Bronchial epithelial cell (primary cell): ENCODE results near the gene SLC18B1. TPM values are rescaled to one million over a fixed set of nuclear protein-coding genes. Genes with fewer than 3 reads are reported as not detected.

Source experiments
- DNase-seq: peaks from one replicate; pipeline ENCODE4 v3.0.0-alpha.2; 2010; ENCODE audit warnings: low read depth
- FAIRE-seq: peaks from 2 replicates; lab custom pipeline; 2011; peaks lifted over from hg19 to GRCh38; lab: Jason Lieb, UNC
- H3K27me3 ChIP-seq: 2 replicates; pipeline ENCODE4 v1.5.1; 2011; ENCODE audit warnings: low read length; ENCODE audit not compliant: control insufficient read depth, insufficient read depth
- H3K36me3 ChIP-seq: 2 replicates; pipeline ENCODE4 v1.5.1; 2011; ENCODE audit warnings: low read length; ENCODE audit not compliant: control insufficient read depth, insufficient read depth
- H3K4me3 ChIP-seq: 2 replicates; pipeline ENCODE4 v1.5.1; 2011; ENCODE audit warnings: mild to moderate bottlenecking, low read depth, low read length, control low read depth
- total RNA-seq: library from RNA; depleted of rRNA; stranded (reverse); fragments of >200 nt; gene quantifications from 2 replicates; pipeline ENCODE4 v1.2.1, GENCODE V29; 2014
- TF ChIP-seq, protein P1 (sequence below): IDR thresholded peaks from 2 replicates; pipeline ENCODE4 v1.5.1; 2011; ENCODE audit warnings: mild to moderate bottlenecking, moderate library complexity, low read length, control low read depth, inconsistent platforms; ENCODE audit not compliant: insufficient read depth, severe bottlenecking

SLC18B1 gene
- total RNA-seq, 1 donor from 2014 or later: 17.1 TPM

DNA sequence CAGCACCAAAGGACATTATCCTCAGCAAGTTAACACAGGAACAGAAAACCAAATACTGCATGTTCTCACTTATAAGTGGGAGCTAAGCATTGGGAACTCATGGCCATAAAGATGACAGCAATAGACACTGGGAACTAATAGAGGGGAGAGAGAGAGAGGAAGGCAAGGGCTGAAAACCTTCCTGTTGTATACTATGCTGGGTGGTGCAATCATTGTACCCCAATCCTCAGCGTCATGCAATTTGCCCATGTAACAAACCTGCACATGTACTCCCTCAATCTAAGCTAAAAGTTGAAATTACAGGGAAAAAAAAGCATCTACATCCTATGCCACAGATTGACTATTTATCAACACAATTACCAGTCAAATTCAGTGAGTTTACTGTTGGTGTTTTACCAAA lies 64.6 kb downstream of the SLC18B1 start:
- DNase-seq: peak; percentile 69
- TF ChIP-seq, protein P1, sequence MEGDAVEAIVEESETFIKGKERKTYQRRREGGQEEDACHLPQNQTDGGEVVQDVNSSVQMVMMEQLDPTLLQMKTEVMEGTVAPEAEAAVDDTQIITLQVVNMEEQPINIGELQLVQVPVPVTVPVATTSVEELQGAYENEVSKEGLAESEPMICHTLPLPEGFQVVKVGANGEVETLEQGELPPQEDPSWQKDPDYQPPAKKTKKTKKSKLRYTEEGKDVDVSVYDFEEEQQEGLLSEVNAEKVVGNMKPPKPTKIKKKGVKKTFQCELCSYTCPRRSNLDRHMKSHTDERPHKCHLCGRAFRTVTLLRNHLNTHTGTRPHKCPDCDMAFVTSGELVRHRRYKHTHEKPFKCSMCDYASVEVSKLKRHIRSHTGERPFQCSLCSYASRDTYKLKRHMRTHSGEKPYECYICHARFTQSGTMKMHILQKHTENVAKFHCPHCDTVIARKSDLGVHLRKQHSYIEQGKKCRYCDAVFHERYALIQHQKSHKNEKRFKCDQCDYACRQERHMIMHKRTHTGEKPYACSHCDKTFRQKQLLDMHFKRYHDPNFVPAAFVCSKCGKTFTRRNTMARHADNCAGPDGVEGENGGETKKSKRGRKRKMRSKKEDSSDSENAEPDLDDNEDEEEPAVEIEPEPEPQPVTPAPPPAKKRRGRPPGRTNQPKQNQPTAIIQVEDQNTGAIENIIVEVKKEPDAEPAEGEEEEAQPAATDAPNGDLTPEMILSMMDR: no peak
- Histone ChIP-seq H3K27me3 (no peaks in the 10 kb centered on the region), H3K36me3 (no peaks in the 10 kb centered on the region), H3K4me3 (no peak overlapping the region)
- no peak for FAIRE-seq

DNA sequence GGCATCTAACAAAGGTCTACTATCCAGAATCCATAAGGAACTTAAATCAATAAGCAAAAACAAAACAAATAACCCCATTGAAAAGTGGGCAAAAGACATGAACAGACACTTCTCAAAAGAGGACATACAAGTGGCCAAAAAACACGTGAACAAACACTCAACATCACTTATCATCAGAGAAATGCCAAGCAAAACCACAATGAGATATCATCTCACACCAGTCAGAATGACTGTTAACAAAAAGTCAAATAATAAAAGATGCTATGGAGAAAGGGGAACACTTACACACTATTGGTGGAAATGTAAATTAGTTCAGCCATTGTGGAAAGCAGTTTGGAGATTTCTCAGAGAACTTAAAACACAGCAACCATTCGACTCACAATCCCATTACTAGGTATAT lies 65.2 kb downstream of the SLC18B1 start:
- H3K27me3 ChIP-seq: no peaks in the 10 kb centered on the region
- TF ChIP-seq, protein P1: no peak
- H3K36me3 ChIP-seq: no peaks in the 10 kb centered on the region
- no peak for FAIRE-seq
- DNase-seq: no peak
- H3K4me3 ChIP-seq: no peak overlapping the region

DNA sequence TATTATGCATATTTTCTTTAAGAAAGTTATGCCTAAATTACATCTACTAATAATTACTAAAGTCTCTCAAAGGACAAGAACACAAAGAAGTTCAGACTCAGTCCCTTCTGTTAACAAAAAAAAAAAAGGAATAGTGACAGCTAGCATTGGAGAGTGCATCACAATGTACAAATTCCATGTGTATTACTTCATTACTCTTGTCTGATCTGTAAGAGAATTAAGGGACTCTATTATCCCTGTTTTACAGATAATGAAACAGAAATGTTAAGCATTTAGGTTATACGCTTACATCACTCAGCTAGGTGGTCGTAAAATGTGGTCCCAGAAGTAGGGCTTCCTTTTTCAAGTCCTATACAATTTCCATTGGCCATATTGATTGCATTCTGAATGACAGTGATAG lies 67.4 kb downstream of the SLC18B1 start:
- no peaks in the 10 kb centered on the region for H3K36me3 ChIP-seq
- no peak overlapping the region for H3K4me3 ChIP-seq
- TF ChIP-seq, protein P1: no peak
- no peaks in the 10 kb centered on the region for H3K27me3 ChIP-seq
- DNase-seq (peak; percentile 45), FAIRE-seq (no peak)

DNA sequence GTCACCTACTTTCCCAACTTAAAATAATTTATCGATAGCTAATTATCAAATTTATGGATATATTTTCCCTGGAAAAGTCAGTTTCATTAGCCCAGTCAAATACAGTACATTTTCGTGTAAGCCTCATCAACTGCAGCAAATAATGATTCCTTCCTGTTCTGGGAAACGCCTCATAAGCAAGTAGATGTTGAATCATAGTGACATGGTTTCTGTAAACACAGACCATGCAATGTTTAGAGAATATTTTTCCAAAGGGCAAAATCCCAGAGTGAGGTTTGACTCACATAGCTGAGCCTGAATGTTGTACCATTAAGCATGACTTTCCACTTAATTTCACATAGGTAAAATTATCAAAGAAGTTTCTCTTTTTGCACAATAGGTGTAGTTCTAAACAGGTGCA lies 67.9 kb downstream of the SLC18B1 start:
- H3K27me3 ChIP-seq: no peaks in the 10 kb centered on the region
- FAIRE-seq: peak; percentile 75
- no peaks in the 10 kb centered on the region for H3K36me3 ChIP-seq
- H3K4me3 ChIP-seq: no peak overlapping the region
- peak; percentile 96 for DNase-seq
- TF ChIP-seq, protein P1: no peak

DNA sequence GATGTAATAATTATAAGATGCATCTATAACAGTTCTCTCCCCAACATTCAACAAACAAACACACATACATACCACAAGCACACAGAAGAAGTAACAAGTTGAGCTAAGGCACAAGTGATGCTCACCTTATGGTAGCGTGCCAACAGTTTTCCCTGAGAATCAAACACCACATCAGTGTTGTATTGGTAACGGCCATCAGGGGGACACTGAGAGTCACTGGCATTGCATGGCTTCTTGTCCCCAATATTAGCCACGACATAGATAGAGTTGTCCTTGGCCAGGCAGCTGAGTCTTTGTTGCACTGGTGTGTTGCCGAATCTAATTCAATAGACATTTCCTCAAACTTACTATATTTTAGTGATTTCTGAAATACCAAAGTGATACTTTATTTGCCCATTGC lies 69.8 kb downstream of the SLC18B1 start:
- no peak overlapping the region for H3K4me3 ChIP-seq
- TF ChIP-seq, protein P1: no peak
- H3K36me3 ChIP-seq: no peaks in the 10 kb centered on the region
- H3K27me3 ChIP-seq: no peaks in the 10 kb centered on the region
- DNase-seq (no peak), FAIRE-seq (no peak)

DNA sequence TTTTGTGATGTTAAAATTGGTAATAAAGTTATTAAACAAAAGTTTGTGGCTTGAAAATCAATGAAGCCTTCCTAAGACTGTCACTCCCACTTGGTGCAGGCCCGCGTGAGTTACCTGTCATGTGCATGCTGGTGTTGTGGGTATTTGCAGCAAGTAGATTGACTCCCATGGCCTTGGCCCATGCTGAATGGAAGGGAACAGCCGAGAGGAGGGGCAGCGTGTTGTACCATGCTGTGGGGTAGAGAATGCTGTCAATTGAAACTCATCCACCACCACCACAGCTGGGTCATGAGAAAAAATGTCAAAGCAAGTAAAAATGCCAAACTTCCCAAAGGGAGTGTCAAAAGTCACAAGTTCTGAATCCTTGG lies 71.8 kb downstream of the SLC18B1 start:
- Histone ChIP-seq H3K27me3 (no peaks in the 10 kb centered on the region), H3K4me3 (no peak overlapping the region), H3K36me3 (no peaks in the 10 kb centered on the region)
- DNase-seq (no peak), FAIRE-seq (no peak)
- TF ChIP-seq, protein P1: no peak
